ENCODE results near the gene SLC25A22. TPM values are rescaled to one million over a fixed set of nuclear protein-coding genes. Genes with fewer than 3 reads are reported as not detected.

The SLC25A22 gene
- total and polyA plus RNA-seq, 9 of the 15 experiments (the other 6 are each of a cell fraction or from before 2014, with no cell fraction given) = 0.41 to 55.4 (median 11.4) TPM

DNA sequence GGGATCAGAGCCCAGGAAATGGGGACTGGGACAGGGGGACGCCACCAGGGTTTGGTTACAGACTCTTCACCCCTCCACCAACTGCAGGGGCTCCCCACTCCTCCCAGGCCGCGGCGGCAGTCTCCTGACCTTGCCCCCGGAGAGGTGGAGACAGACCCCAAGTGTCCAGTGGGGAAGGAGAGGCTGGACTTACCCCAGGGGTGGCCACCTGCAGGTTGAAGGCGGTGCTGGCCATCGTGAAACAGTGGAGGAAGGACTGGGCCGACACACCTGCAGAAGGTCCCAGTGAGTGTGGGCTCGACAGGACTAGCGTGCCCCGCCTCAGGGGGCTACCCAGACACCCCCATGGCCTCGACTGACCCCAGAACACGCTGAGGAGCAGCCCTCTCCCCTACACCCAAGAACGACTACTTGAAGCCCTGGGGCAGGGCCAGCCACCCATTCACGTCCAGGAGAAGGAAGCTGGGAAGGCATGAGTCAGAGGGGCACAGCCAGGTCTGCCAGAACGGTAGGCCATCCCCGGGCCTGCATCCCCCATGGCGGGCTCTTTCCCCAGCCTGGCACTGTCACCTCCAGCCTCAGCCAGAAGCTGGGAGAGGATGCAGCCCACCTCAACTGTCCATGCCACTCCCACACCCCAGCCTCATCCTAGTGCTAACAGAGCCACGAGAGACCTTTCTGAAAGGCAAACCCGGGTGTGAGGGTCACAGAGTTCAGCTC lies 23.0 kb downstream of the SLC25A22 start (continued):
- TF ChIP-seq HNRNPK (IDR thresholded peaks at IDR 0.05; ENCODE audit: low read depth, low read length, poor library complexity, severe bottlenecking) (no peak), NR4A1 (CRISPR knock-in tag; IDR thresholded peaks at IDR 0.05) (no peak), NR4A1 (tag; IDR thresholded peaks at IDR 0.05) (no peak), RFX1 (IDR thresholded peaks at IDR 0.05) (no peak), ELF1 (tag; IDR thresholded peaks at IDR 0.05) (no peak), ARID1B (IDR thresholded peaks at IDR 0.05) (no peak), POLR2A (conservative IDR thresholded peaks at IDR 0.05) (no peak; the same call in 1 of the 2 replicates), NELFE (IDR thresholded peaks at IDR 0.05; ENCODE audit: insufficient read depth, insufficient read length) (no peak), HCFC1 (IDR thresholded peaks at IDR 0.05; ENCODE audit: low read depth, low read length) (no peak), MYBL2 (IDR thresholded peaks at IDR 0.05; ENCODE audit: low read depth) (no peak), MYBL2 (CRISPR knock-in tag; IDR thresholded peaks at IDR 0.05; ENCODE audit: borderline replicate concordance) (no peak), CREBBP (IDR thresholded peaks at IDR 0.05; ENCODE audit: low read depth, low read length) (no peak), RUNX1 (IDR thresholded peaks at IDR 0.05; ENCODE audit: low read depth) (no peak)
- TF ChIP-seq, protein P1, sequence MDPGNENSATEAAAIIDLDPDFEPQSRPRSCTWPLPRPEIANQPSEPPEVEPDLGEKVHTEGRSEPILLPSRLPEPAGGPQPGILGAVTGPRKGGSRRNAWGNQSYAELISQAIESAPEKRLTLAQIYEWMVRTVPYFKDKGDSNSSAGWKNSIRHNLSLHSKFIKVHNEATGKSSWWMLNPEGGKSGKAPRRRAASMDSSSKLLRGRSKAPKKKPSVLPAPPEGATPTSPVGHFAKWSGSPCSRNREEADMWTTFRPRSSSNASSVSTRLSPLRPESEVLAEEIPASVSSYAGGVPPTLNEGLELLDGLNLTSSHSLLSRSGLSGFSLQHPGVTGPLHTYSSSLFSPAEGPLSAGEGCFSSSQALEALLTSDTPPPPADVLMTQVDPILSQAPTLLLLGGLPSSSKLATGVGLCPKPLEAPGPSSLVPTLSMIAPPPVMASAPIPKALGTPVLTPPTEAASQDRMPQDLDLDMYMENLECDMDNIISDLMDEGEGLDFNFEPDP (CRISPR knock-in tag; IDR thresholded peaks at IDR 0.05) = no peak
- TF ChIP-seq, protein P2, sequence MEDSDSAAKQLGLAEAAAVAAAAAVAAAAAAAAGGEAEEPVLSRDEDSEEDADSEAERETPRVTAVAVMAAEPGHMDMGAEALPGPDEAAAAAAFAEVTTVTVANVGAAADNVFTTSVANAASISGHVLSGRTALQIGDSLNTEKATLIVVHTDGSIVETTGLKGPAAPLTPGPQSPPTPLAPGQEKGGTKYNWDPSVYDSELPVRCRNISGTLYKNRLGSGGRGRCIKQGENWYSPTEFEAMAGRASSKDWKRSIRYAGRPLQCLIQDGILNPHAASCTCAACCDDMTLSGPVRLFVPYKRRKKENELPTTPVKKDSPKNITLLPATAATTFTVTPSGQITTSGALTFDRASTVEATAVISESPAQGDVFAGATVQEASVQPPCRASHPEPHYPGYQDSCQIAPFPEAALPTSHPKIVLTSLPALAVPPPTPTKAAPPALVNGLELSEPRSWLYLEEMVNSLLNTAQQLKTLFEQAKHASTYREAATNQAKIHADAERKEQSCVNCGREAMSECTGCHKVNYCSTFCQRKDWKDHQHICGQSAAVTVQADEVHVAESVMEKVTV (CRISPR knock-in tag; IDR thresholded peaks at IDR 0.05) = no peak
- TF ChIP-seq, protein P3, sequence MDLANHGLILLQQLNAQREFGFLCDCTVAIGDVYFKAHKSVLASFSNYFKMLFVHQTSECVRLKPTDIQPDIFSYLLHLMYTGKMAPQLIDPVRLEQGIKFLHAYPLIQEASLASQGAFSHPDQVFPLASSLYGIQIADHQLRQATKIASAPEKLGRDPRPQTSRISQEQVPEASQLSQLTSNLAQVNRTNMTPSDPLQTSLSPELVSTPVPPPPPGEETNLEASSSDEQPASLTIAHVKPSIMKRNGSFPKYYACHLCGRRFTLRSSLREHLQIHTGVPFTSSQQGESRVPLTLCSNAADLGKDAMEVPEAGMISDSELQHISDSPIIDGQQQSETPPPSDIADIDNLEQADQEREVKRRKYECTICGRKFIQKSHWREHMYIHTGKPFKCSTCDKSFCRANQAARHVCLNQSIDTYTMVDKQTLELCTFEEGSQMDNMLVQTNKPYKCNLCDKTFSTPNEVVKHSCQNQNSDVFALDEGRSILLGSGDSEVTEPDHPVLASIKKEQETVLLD (IDR thresholded peaks at IDR 0.05) = no peak
- TF ChIP-seq, protein P4, sequence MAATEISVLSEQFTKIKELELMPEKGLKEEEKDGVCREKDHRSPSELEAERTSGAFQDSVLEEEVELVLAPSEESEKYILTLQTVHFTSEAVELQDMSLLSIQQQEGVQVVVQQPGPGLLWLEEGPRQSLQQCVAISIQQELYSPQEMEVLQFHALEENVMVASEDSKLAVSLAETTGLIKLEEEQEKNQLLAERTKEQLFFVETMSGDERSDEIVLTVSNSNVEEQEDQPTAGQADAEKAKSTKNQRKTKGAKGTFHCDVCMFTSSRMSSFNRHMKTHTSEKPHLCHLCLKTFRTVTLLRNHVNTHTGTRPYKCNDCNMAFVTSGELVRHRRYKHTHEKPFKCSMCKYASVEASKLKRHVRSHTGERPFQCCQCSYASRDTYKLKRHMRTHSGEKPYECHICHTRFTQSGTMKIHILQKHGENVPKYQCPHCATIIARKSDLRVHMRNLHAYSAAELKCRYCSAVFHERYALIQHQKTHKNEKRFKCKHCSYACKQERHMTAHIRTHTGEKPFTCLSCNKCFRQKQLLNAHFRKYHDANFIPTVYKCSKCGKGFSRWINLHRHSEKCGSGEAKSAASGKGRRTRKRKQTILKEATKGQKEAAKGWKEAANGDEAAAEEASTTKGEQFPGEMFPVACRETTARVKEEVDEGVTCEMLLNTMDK (IDR thresholded peaks at IDR 0.05; ENCODE audit: borderline replicate concordance, insufficient read depth, low read depth, low read length, poor library complexity, severe bottlenecking) = peak; percentile 56
- TF ChIP-seq, protein P5, sequence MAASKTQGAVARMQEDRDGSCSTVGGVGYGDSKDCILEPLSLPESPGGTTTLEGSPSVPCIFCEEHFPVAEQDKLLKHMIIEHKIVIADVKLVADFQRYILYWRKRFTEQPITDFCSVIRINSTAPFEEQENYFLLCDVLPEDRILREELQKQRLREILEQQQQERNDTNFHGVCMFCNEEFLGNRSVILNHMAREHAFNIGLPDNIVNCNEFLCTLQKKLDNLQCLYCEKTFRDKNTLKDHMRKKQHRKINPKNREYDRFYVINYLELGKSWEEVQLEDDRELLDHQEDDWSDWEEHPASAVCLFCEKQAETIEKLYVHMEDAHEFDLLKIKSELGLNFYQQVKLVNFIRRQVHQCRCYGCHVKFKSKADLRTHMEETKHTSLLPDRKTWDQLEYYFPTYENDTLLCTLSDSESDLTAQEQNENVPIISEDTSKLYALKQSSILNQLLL (CRISPR knock-in tag; IDR thresholded peaks at IDR 0.05; ENCODE audit: borderline replicate concordance) = no peak
- TF ChIP-seq, protein P6, sequence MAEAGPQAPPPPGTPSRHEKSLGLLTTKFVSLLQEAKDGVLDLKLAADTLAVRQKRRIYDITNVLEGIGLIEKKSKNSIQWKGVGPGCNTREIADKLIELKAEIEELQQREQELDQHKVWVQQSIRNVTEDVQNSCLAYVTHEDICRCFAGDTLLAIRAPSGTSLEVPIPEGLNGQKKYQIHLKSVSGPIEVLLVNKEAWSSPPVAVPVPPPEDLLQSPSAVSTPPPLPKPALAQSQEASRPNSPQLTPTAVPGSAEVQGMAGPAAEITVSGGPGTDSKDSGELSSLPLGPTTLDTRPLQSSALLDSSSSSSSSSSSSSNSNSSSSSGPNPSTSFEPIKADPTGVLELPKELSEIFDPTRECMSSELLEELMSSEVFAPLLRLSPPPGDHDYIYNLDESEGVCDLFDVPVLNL (CRISPR knock-in tag; IDR thresholded peaks at IDR 0.05; ENCODE audit: low read depth) = 0 out of 2 replicates have a peak, but pooled peaks have one; percentile 45

Measured in K562 (cell line).